GM11168 (cell line): ENCODE measurements around the gene NKAIN2.

ENCODE experiments used
- in situ Hi-C: fragments of 300-500 bp; cut with MboI; formaldehyde crosslinking; loops from one replicate; pipeline ENCODE4 v1.12.0; 2022; ENCODE audit warnings: low sequenced_read_pairs; ENCODE audit not compliant: unreplicated experiment

Gene NKAIN2

GRCh38 chr6:124769811-124770544, 966.3 kb downstream of the NKAIN2 start:
- in situ Hi-C loops, result no loop called here

DNA sequence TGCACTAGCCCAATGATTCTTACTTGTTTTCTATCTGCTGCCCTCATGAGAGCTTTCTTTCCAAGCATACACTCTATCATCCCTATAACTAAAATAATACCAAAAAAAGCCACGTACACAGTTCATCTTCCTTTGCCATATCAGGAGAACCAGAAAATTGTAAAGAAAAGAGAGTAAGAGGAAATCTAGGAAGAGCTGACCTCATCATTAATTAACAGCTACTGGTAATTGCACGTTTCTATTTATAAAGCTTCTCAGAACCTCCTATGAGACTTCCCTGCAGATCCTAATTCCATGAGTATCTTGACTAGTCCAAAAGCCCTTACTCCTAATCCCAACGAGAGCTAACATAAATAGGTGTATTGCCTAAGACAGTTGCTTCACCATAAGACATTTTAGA, 967.1 kb downstream of the NKAIN2 start:
- in situ Hi-C loops, result no loop called here

- in situ Hi-C loops, result no loop called here
These were observed 969.2 kb downstream of the NKAIN2 start for GRCh38 chr6:124772733-124773319.

DNA sequence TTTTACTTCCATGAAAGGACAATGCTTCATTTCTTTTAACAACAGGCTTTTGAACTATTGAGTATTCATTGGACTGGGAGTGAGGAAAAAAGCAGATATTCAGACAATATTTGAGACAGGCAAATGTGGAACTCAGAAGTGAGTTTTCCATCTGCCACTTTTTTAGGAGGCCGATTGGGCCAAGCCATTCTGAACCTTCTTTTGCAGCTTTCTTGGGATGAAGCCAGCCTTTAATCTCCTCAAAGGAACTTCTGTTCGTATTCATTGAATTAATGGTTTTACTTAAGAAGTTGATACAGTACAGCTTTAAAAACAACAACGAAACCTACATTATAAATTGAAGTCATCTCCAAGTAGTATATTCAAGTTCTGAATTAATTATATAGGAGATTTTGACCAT, 971.5 kb downstream of the NKAIN2 start:
- in situ Hi-C loops, result no loop called here

DNA sequence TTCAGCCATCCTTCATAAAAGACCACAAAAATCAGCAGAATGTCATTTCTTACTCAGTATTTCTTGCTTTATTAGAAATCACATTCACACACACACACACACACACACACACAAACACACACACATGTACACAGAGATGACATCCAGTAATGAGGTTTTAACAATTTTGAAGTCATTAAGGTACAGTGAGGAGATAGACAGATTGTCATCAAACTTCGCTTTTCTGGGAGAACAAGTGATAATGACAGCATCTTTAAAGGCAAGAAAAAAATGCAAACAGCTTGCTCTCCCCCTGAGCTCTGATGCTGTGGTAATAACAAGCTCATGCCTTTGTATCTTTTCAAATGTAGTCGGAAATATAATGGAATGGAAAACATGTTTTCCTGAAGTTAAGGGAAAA, 974.2 kb downstream of the NKAIN2 start:
- in situ Hi-C loops, result no loop called here

DNA sequence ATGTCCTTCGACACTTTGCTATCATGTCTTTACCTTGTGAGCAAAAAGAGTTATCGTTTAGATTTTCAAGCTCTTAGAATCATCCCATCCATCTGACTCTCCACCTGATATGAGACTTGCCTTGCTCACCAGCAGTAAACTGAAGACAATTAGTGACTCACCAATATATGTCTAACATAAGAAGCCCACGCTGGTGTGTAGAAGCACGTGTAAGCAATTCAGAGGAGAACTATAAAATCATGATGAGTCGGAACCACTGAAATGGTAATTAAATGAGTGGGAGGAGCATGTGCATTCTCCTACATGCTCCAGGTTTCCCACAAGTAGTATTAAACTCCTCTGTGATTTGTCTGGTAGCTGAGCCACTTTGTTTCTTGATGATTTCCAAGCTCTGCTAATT, 977.0 kb downstream of the NKAIN2 start:
- in situ Hi-C loops, result no loop called here

- in situ Hi-C loops, result no loop called here
These were observed 979.7 kb downstream of the NKAIN2 start for GRCh38 chr6:124783344-124783743.

GRCh38 chr6:124791156-124791555, 987.5 kb downstream of the NKAIN2 start:
- in situ Hi-C loops, result no loop called here

GRCh38 chr6:124792386-124792785, 988.7 kb downstream of the NKAIN2 start:
- in situ Hi-C loops, result no loop called here

DNA sequence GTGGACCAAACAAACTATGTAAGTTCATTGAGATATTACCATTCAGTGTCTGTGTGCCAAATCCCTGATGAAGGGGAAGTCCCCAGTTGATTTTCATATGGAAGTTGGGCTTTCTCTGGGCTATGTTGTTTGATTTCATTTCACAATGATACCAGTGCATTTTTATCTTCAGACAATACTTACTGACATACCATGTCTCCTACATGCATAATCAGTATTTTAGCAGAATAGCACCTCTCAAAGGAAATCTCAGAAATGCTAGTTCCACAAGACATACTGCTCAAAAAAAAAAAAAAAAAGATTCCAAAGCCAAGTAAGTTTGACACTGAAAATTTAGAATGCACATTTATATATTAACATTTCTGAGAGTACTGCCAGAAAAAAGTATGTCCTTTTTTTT, 989.7 kb downstream of the NKAIN2 start:
- in situ Hi-C loops, result no loop called here

- in situ Hi-C loops, result no loop called here
These were observed 992.2 kb downstream of the NKAIN2 start for GRCh38 chr6:124795643-124796463.

GRCh38 chr6:124796464-124796970, 992.9 kb downstream of the NKAIN2 start:
- in situ Hi-C loops, result no loop called here

DNA sequence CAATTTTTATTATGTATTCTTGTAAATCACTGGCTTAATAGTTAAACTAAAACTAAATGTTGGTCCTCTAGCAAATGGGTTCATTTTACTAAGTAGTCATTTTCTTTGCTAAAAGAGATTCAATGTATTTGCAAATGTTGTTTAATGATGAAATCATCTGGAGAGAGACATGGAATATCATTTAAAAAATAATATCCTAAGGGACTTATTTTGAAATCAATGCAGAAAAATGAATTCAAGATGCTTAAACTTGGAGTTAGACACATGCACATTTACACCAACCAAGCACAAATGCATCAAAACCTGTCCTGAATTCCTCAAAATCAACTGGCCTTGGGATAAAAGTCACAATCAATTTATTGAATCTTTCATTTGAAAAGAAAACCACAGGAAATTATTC, 993.6 kb downstream of the NKAIN2 start:
- in situ Hi-C loops, result no loop called here

- in situ Hi-C loops, result no loop called here
These were observed 995.4 kb downstream of the NKAIN2 start for GRCh38 chr6:124798942-124799496.

GRCh38 chr6:124799638-124800037, 996.0 kb downstream of the NKAIN2 start:
- in situ Hi-C loops, result no loop called here

GRCh38 chr6:124800222-124800621, 996.6 kb downstream of the NKAIN2 start:
- in situ Hi-C loops, result no loop called here

GRCh38 chr6:124812067-124812466, 1008.4 kb downstream of the NKAIN2 start:
- in situ Hi-C loops, result no loop called here

DNA sequence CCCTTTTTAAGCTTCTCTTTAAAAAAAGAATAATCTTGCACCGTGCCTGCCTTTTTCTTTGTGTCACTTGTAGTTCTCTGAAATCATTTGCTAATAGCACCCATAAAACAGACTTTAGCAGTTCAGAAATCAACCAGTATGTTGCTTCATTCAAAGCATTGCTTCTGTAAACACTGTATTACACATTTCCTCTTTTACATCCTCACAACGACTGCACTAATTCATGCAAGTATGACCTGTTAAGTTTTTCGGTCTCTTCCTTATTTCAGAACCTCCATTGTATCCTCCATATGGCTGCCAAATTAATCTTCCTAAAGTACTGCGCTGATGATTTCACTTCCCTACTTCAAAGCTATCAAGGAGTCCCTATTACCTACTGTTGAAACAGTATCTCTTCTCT, 1015.7 kb downstream of the NKAIN2 start:
- in situ Hi-C loops, result no loop called here

- in situ Hi-C loops, result no loop called here
These were observed 1018.5 kb downstream of the NKAIN2 start for GRCh38 chr6:124822204-124822613.

GRCh38 chr6:124822721-124823120, 1019.1 kb downstream of the NKAIN2 start:
- in situ Hi-C loops, result no loop called here
